ENCODE measurements around the gene IMMP2L. TPM values are rescaled to one million over a fixed set of nuclear protein-coding genes. Genes with fewer than 3 reads are reported as not detected.

Gene IMMP2L
- polyA plus RNA-seq, 1 experiment, result 5.8 TPM

DNA sequence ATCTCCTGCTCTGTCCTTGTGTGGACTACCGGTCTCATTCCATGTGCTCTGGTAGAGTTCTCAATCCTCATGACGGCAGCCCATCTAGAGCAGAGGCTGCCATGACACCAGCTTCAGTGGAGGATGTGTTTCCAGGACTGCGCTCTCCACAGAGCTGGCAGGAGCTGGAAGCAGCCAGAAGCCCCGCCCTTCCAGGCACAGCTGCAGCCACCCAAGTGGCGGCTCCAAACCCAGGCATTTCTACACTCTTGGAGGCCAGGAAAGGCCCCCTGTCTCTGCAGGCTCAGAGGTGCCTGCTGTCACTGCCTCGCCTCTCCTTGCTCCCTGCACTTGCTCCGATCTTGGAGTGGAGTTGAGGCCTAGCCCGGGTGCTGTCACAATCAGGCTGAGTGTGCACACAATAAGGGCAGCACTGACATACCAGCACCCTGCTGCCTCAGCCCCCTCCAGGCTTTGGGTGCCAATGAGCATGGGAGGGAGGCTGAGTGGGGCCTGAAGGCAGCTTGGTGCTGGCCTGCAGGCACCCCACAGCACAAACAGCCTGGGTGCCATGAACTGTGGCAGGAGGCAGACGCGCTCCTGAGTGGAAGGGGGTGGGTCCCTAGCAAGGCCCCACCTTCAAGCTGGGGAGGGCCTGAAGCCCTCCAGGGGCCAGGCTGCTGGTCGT lies 349.3 kb downstream of the IMMP2L start:
- DNase-seq (ENCODE audit: low read depth), result no peak
- Histone ChIP-seq H3K4me3 (ENCODE audit: low read depth, low read length) (no peak overlapping the region), H3K27me3 (ENCODE audit: control insufficient read depth, insufficient read depth, low read length) (no peaks in the 10 kb centered on the region), H3K36me3 (ENCODE audit: control insufficient read depth, insufficient read depth, low read length) (no peaks in the 10 kb centered on the region)
- ChIA-PET CTCF (no interaction called here), POLR2A (no interaction called here)
- no peak for TF ChIP-seq CTCF (IDR thresholded peaks at IDR 0.05; ENCODE audit: insufficient read depth, low read depth, low read length)

GRCh38 chr7:111210996-111211395 lies 351.3 kb downstream of the IMMP2L start:
- H3K4me3 ChIP-seq (ENCODE audit: low read depth, low read length), result no peak overlapping the region
- POLR2A ChIA-PET, result no interaction called here
- CTCF ChIA-PET, result no interaction called here
- no peaks in the 10 kb centered on the region for H3K36me3 ChIP-seq (ENCODE audit: control insufficient read depth, insufficient read depth, low read length)
- peak; percentile 44 for DNase-seq (ENCODE audit: low read depth)
- no peak for TF ChIP-seq CTCF (IDR thresholded peaks at IDR 0.05; ENCODE audit: insufficient read depth, low read depth, low read length)
- no peaks in the 10 kb centered on the region for H3K27me3 ChIP-seq (ENCODE audit: control insufficient read depth, insufficient read depth, low read length)

- Histone ChIP-seq H3K36me3 (ENCODE audit: control insufficient read depth, insufficient read depth, low read length) (no peaks in the 10 kb centered on the region), H3K4me3 (ENCODE audit: low read depth, low read length) (no peak overlapping the region), H3K27me3 (ENCODE audit: control insufficient read depth, insufficient read depth, low read length) (no peaks in the 10 kb centered on the region)
- no peak for TF ChIP-seq CTCF (IDR thresholded peaks at IDR 0.05; ENCODE audit: insufficient read depth, low read depth, low read length)
- ChIA-PET CTCF (no interaction called here), POLR2A (interaction anchor here (0.6 to 0.8 kb wide), 2 partner anchors 13 to 271 kb away, joined by 3 to 9 read pairs; no protein-coding TSS in a partner anchor)
- no peak for DNase-seq (ENCODE audit: low read depth)
These were observed 352.2 kb downstream of the IMMP2L start for GRCh38 chr7:111210043-111210442.

DNA sequence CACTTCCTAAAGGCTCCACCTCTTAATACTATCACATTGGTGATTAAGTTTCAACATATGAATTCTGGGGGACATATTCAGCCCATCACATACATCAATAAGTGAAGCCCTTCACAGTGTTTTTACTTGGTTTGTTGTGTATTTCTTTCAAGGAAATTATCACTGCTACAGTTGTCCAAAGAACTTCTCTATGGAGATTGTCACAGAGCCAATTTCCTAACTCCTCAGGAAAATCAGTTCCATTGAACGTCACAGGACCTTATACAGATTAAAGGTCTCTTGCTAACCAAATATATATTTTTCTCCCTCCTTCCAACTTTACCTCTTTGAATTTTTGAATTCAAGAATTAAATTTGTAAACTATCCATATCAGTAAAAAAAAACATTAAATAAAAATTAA lies 357.0 kb downstream of the IMMP2L start:
- no peak for TF ChIP-seq CTCF (IDR thresholded peaks at IDR 0.05; ENCODE audit: insufficient read depth, low read depth, low read length)
- POLR2A ChIA-PET, result no interaction called here
- no peak for DNase-seq (ENCODE audit: low read depth)
- no peak overlapping the region for H3K4me3 ChIP-seq (ENCODE audit: low read depth, low read length)
- H3K27me3 ChIP-seq (ENCODE audit: control insufficient read depth, insufficient read depth, low read length), result no peaks in the 10 kb centered on the region
- H3K36me3 ChIP-seq (ENCODE audit: control insufficient read depth, insufficient read depth, low read length), result no peaks in the 10 kb centered on the region
- CTCF ChIA-PET, result no interaction called here

- Histone ChIP-seq H3K4me3 (ENCODE audit: low read depth, low read length) (no peak overlapping the region), H3K27me3 (ENCODE audit: control insufficient read depth, insufficient read depth, low read length) (no peaks in the 10 kb centered on the region), H3K36me3 (ENCODE audit: control insufficient read depth, insufficient read depth, low read length) (no peaks in the 10 kb centered on the region)
- no peak for TF ChIP-seq CTCF (IDR thresholded peaks at IDR 0.05; ENCODE audit: insufficient read depth, low read depth, low read length)
- ChIA-PET CTCF (interaction anchor here (0.5 to 1.3 kb wide), 3 partner anchors 15 to 197 kb away, joined by 3 to 6 read pairs (median 3); no protein-coding TSS in a partner anchor), POLR2A (no interaction called here)
- DNase-seq (ENCODE audit: low read depth), result no peak
These were observed 360.0 kb downstream of the IMMP2L start for GRCh38 chr7:111202321-111202720.
